GM19455 (cell line): ENCODE data around the gene ZNF296.
"Not testable (repeated sequence)": the region's sequence is repeated elsewhere in the genome, so short reads cannot be mapped to it uniquely, and the experiment has no call there.

ENCODE experiments used
- ATAC-seq: cut with Tn5 transposase; IDR thresholded peaks from one replicate; pipeline ENCODE4 v1.9.1; 2021; ENCODE audit not compliant: unreplicated experiment

The ZNF296 gene

DNA sequence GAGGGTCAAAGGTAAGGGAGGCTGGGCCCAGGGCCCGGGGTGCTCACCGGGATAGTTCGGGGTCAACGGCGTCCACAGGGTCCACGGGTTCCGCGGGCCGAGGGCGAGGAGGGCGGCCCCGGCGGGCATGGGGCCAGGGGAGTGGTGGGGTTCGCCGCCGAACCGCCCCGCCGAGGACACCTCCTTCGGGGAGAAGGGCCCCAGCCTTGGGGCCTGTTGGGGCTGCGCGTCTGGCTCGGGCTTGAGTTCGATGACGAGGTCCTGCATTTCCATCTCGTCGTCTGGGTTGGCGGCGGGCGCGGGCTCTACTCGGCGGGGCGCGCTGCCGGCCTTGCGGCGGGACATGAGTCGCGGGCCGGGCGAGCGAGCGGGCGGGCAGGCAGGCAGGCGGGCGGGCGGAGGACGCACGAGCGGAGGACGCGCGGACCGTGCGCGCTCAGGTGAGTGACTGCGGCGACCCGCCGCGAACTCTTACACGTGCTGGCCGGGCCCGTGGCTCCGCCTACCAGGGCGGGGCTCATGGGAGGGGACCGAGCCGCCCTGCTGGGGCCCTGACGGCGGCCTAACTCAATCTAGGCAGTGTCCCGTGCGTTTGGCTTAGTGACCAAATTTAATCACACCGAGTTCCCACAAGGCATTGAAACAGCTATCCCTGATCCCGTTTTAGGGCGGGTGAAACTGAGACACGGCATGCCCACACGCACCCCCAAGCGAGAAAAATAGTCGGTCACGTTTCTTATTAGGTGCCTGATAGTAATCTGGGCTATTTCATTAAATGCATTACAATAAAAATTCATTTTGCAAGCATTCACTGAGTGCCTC lies at the start of gene ZNF296:
ZNF296 (minus strand) TSS at position 450 of the 822 bp plus-strand sequence; CDS start at position 345, 105 bp downstream.
- ATAC-seq: peak; percentile 40

- ATAC-seq: no peak
Observed at GRCh38 chr19:45125360-45125759, 49.1 kb upstream of the ZNF296 start.

DNA sequence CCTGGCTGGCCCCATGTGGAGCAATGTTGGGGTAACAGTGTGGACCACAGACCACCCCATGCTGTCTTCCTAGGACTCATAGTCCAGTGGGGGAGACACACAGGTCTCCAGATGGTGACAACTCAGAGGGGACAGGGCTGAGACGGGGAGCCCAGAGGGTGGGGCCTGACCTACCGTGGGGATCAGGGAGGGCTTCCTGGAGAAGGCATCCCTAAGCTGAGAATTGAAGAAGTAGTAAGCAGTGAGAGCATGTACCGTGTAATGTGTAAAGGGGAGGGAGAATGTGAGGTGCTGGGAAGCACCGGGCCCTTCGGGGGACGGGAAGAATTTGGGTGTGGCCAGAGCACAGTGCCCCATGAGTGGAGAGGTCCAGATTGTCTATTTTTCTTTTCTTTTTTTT lies 47.7 kb upstream of the ZNF296 start:
- no peak for ATAC-seq

DNA sequence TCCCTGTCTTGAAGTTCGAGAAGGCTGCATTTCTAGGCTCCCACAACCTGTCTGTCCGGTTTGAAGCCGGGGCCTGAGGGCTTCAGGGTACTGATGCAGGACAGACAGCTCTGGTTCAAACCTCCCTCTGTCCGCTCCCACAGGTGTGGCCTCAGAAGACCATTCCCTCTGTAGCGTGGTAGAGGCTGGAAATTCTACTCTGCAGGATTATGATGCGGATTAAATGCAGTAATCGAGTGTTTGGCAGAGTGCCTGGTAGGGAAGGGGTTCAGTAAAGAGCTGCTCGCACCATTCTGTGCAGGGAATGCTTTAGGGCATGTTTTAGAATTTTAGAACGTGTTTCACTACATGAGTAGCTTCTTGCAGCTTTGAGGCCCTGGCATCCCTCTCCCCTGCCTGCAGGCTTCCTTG lies 47.2 kb upstream of the ZNF296 start:
- ATAC-seq: no peak

DNA sequence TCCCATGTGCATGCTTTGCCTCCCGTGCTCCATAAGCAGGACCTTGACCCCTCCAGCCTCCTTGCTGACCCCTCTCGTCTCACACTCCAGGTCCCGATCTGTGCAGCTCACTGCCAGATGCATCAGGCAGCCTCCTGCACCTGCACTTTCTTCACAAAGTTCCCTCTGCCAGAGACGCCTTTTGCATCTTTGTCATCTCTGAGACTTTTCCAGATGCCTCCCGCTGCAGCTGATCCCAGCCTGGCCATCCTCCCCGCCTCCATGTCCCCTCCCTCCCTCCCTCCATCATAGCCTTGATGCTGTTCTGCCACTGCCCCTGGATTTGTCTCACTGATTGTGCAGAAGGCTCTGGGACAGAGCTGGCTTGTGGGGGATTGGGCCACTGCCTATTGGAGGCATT lies 46.6 kb upstream of the ZNF296 start:
- ATAC-seq: no peak

DNA sequence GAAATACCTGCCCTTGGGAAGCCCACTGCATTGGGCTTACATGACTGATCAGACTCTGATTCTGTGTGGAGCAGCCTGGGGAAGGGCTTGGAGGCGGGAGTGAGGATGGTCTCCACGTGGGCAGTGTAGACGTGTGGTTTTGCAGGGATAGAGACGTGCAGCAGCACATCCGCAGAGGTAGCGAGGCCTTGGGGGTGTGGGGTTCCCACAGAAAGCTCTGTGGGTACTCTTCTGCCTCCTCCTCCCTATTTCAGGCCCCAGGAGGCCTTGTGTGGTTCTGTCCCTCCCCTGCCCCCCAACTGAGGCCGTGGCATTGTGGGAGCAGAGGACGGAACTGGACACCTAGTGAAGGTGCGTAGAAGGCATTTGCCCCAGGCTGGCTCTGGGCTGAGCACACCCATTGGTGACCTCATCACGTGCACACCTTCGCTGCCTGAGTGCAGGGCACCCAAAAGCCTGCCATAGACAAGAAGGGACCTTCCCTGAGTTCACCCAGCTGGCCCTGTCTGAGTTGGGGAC lies 45.6 kb upstream of the ZNF296 start:
- no peak for ATAC-seq

DNA sequence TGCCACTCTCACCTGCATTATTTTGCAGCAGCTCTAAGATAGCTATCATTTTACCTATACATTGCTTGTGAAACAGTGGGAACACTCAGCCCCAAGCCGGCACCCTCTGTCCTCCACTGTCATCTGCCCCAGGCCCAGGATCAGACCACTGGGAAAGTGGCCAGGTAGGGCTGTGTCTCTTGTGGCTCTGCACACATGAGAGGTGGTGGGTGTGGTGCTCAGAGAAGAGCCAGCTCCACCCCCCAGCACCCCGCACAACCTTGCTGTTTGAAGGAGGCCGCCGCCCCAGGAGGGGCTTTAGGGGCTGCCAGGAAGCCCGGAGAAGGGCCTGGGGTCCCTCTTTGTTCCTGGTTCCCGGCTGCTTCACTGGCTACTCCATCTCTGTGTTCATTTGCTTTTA lies 43.3 kb upstream of the ZNF296 start:
- no peak for ATAC-seq

DNA sequence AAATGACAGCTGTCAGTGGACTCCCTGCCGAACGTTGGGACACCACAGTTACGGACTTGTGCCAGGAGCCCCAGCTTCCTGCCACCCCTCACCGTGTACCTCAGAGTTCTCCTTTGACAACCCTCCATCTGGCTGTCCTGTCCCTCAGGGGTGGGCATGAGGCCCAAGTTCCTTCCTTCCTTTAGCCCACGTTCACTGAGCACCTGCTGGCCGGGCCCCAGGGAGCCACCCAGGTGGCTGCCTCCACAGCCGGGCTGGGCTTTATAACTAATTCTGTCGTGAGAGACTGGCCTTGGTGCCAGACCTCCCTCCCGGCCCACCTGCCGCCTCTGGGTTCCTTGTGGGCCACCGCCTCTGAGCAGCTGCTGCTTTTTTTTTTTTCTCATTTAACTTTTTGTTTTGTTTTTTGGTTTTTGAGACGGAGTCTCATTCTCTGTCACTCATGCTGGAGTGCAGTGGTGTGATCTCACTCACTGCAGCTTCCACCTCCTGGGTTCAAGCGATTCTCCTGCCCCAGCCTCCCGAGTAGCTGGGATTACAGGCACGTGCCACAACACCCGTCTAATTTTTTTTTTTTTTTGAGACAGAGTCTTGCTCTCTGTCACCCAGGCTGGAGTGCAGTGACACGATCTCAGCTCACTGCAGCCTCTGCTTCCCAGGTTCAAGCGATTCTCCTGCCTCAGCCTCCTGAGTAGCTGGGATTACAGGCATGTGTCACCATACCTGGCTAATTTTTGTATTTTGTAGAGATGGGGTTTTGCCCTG lies 42.5 kb upstream of the ZNF296 start:
- peak; percentile 51 for ATAC-seq

GRCh38 chr19:45118106-45118505 lies 41.8 kb upstream of the ZNF296 start:
- no peak for ATAC-seq

DNA sequence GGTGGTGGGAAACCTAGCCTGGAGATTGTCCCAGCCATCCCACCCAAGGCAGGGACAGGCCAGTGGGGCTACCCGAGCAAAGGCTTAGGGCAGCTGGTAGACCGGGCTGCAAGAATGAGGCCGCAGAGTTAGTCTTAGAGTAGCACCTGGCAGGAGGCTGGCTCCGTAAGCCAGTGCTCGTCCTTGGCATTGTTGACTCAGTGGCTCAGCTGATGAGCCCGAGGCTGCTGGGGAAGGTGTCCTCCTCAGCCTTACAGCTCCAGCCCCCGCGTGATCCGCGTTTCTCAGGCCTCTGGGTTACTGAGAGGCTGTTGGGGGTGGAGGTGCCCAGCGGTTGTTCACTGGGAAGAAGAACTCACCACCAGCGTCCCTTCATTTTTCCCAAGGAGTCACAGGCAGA lies 41.4 kb upstream of the ZNF296 start:
- no peak for ATAC-seq

DNA sequence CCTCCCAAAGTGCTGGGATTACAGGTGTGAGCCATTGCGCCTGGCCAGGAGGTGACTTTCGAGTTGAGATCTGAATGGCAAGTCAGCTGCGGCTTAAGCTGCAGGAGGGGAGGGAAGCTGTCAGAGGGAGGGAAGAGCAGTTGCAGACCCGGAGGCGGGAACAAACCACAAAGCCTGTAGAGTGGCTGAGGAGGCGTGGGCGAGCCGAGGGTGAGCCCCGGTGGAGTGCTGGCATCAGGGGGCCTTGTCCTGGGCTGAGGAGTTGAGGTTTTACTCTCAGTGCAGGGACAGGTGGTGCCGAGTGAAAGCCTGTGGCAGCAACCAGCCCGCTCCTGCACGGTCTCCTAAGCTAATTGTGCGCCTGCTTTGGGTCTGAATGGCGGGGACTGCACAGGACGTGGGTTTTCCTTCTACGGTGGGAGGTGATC lies 40.9 kb upstream of the ZNF296 start:
- no peak for ATAC-seq

- ATAC-seq: no peak
Observed at GRCh38 chr19:45115809-45116615, 39.7 kb upstream of the ZNF296 start.

GRCh38 chr19:45114116-45114515 lies 37.8 kb upstream of the ZNF296 start:
- no peak for ATAC-seq

DNA sequence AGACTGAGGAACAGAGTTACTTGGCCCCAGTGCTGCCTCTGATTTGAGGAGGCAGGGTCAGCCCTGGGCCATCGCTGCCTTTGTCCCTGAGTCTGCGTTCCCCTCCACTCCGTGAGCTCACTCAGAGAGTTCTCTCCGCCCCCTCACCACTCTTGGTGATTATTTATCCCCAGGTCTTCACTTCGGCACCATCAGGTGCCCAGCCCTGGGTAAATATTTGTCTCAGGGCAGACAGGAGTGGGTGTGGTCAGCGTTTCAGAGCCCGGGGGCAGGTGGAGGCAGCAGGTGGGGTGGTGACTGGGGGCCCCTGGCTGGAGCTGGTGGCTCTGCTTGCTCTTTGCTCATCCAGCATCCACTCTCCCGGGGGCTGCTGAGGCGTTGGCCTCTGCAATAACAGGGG lies 37.4 kb upstream of the ZNF296 start:
- ATAC-seq: no peak

GRCh38 chr19:45112111-45112827 lies 36.0 kb upstream of the ZNF296 start:
- no peak for ATAC-seq

DNA sequence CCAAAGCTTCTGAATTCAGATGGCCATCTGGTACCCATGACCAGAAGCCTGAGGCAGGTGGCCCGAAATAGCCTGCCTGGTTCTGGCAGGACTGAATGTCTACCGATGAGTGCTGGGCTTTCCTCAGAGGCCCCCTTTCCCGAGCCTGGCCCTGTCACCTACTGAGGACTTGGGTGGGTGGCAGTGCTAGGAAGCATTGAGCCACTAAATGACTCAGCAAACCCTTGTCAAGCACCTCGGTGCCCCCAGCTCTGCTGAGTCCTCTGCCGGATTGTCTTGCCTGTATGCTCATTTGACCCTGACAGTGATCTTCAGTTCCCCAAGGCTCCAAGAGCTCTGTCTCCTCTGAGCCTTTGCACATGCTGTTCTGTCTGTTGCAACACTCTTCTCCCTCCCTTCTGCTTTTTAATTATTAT lies 34.6 kb upstream of the ZNF296 start:
- ATAC-seq: no peak

DNA sequence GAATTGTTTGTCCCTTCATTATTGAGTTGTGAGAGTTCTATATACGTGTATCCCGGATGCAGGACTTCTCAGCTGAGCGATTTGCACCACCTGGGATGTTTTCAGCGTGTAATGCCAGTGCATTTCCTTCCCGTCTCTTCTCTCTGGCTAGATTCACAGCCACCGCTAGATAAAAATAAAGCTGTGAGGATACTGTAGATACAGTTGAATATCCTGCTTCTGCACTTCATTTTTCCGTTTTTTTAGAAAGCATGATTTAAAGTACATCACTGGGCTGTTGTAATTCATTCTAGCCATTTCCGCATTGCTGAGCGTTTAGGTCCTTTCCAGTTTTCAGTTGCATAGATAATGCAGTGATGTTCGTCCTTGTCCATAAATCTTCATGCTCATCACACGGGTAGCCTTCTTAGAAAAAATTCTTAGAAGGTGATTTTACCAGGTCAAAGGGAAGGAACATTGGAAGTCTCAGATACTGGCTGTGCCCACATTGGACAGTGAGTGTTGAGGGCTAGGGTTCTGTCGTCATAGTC lies 31.4 kb upstream of the ZNF296 start:
- no peak for ATAC-seq

GRCh38 chr19:45106363-45106762 lies 30.1 kb upstream of the ZNF296 start:
- ATAC-seq: not testable (repeated sequence)

DNA sequence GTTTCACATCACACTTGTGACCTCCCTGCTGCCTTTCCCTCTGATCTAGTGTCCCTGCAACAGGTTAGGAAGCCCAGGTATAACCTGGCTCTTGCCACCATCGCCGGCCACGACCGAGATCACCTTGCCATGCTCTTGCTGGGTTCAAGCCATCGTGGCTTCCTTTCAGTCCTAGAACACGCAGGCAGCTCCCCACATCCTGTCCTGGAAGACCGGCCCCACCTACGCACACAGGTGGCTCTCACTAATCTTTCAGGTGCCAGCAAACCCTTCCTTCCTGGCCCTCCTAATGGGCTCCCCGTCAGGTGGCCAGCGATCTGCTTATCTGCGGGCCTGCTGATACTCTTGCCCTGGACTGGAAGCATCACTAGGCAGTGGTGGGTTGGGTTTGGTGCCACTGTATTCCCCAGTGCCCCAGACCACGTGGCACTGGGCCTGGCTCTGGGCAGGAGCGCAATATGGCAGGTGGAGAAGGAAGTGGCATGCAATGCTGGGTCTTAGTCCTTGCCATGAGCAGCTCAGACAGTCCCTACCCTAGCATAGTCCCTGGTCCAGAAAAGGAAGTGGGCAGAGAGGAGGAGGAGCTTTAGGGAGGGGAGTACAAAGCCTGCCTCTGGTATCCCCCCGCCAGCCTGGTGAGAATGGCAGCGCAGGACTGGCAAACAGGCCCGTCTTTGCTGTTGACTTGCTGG lies 28.5 kb upstream of the ZNF296 start:
- ATAC-seq: no peak
